ENCODE measurements around the gene SUPT5H.
"Not testable (repeated sequence)": the region's sequence is repeated elsewhere in the genome, so short reads cannot be mapped to it uniquely, and the experiment has no call there.

SUPT5H gene

GRCh38 chr19:39426170-39426569, 19.2 kb upstream of the SUPT5H start:
- no peak for DNase-seq

- no peak for DNase-seq
These were observed 17.7 kb upstream of the SUPT5H start for GRCh38 chr19:39427707-39428106.

DNA sequence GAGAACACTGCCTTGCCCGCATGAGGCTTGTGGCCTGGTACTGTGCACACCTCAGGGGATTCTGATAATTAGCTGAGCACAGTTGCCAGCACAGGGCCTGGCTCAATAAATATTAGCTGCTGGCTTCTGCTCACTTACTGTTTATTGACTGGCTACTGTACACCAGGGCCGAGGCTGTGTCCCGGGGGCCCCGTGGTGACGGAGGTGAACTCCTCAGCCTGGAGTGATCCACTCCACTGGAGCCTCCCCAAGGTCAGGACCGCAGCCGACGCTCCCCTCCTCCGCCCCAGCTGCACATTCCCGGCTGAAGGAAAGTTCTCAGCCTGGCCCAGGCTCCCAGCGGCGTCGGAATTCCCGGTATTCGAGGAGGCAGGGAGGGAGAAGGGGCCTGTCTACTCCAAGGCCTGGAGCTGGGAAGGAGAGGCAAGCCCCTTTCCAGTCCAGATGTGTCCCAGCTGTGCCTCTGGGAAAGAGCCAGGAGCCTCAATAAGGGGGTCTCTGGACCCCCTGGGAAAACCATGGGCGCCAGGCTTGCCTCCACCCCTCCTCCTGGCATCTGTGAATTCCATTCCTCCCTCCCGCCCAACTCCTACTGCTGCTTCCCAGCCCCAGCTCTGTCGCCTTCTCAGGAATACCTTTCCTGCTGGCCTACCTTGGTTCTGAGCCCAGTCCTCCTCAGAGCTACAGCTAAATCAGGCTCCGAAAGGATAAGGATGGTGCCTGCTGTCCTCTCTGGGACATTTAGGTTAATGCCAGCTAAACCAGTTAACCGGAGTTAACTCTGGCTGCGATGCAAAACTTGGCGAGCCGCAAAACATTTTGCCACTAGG, 16.9 kb upstream of the SUPT5H start:
- DNase-seq = no peak

GRCh38 chr19:39430675-39431593, 14.4 kb upstream of the SUPT5H start:
- DNase-seq = peak; percentile 70

DNA sequence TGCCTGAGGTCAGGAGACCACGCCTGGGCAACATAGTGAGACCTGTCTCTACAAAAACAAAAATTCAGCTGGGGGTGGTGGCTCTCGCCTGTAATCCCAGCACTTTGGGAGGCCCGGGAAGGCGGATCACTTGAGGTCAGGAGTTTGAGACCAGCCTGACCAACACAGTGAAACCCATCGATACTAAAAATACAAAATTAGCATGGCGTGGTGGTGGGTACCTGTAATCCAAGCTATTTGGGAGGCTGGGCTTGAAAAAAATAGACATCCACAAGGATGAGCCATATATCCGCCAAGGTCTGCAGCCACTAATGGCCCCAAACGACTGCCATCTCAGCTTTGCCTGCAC, 12.7 kb upstream of the SUPT5H start:
- DNase-seq = no peak

DNA sequence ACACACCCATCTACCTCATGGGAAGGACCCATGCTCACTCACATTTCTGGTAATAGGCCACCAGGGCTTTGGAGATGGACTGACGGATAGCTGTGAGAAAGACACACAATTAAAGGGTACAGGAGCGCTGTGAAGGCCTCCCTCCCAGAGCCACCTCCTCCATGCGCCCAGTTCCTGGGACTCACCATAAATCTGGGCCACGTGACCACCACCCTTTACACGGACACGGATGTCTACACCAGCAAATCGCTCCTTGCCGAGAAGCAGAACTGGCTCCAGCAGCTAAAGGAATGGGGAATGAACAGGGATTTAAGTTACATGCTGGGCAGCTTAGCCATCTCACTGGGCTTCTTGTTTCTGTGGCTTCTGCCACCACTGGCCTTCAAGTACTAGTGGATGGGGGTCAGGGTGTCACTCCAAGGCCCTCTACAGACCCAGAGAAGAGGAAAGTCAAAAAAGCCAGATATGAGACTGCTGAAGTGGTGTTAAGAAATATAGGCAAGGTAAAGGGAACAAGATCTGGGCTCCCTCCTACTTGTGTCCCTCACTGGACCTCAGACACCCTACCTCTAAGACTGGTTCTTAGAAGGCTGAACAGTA, 11.8 kb upstream of the SUPT5H start:
- no peak for DNase-seq

DNA sequence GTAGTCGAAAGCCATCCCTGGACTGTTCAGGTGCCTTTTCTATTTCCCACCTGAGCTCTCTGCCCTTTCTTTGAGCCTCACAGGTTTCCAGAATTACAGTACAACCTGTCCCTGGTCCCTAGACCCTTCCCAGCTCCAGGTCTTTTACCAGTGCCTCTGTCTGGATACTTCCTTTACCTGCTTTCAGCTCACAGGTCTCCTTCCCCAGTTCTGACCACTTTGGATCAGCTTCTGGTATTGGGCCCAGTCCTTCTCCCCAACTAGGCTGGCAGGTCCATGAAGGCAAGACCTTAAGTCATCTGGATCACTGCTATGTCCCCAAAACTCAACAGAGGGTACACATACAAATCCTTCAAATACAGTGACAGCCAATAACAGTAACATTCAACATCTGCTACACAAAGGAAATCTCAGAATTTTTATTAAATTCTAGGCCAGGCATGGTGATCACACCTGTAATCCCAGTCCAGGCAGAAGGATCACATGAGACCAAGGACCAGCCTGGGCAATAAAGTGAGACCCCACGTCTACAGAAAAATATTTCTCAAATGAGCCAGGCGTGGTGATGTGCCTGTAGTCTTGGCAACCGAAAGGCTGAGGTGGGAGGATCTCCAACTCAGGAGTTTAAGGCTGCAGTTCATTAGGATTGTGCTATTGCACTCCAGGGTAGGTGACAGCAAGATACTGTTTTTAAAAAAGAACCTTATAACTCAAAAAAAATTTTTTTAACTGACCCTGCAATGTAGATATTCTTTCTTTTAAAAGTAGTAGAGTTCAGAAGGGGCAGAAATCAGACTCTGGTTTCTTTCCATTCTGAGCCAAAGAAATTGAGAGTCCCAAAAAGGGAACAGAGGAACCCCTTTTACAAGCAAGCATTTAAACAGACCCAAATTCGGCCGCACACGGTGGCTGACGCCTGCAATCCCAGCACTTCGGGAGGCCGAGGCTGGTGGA, 11.0 kb upstream of the SUPT5H start:
- no peak for DNase-seq

- peak; percentile 99 for DNase-seq
These were observed 9.7 kb upstream of the SUPT5H start, which contains the start of gene RPS16 for GRCh38 chr19:39435499-39436349. Gene RPS16, minus strand, starts transcription at chr19:39435949. Its CDS starts 54 bp downstream, at chr19:39435895.

DNA sequence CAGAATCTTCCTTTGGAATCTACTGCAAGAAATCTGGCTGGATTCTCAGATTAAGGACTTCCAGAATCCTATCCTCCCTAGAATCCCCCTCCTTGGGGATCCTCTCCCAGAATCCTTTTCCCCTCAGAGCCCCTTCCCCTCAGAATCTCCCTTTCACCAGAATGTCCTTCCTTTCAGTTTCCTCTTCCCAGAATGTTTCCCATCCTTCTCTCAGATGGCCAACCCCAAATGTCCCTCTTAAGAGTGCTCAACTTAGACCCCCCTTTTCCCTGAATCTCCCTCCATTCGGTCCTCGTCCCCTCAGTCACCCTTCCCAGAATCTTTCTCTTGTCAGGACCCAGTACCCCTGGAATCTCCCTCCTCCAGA, 9.0 kb upstream of the SUPT5H start:
- DNase-seq = no peak

GRCh38 chr19:39438270-39438934, 7.0 kb upstream of the SUPT5H start:
- no peak for DNase-seq

GRCh38 chr19:39444598-39445195, 685 bp upstream of the SUPT5H start:
- no peak for DNase-seq

- no peak for DNase-seq
These were observed 1.1 kb downstream of the SUPT5H start for GRCh38 chr19:39446365-39447084.

DNA sequence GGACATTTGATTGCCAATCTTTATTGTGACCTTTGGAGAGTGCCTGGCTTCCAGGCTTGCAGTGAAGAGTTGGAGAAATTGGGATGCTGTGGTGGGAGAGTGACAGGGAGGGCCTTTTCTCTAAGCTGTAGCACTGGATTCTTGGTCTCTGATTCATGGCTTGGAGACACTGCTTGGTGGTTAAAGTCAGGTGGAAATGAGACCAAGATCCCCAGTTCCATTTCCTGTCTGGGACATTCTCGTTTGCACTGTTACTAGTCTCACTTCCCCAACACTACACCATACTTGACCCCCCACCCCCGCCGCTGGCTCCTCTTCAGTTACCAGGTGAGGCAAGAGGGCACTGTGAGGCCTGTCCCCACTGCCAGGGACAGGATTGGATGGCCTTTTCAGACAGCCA, 2.9 kb downstream of the SUPT5H start:
- DNase-seq = no peak

- no peak for DNase-seq
These were observed 3.9 kb downstream of the SUPT5H start for GRCh38 chr19:39449116-39449797.

DNA sequence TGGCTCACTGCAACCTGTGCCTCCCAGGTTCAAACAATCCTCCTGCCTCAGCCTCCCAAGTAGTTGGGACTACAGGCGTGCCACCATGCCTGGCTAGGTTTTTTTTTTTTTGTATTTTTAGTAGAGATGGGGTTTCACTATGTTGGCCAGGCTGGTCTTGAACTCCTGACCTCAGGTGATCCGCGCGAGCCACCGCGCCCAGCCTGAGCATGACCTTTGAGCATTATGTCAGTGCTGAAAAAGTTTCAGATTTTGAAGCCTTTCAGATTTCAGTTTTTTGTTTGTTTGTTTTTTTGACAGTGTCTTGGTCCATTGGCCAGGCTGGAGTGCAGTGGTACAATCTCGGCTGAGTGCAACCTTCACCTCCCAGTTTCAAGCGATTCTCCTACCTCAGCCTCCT, 5.9 kb downstream of the SUPT5H start:
- not testable (repeated sequence) for DNase-seq

DNA sequence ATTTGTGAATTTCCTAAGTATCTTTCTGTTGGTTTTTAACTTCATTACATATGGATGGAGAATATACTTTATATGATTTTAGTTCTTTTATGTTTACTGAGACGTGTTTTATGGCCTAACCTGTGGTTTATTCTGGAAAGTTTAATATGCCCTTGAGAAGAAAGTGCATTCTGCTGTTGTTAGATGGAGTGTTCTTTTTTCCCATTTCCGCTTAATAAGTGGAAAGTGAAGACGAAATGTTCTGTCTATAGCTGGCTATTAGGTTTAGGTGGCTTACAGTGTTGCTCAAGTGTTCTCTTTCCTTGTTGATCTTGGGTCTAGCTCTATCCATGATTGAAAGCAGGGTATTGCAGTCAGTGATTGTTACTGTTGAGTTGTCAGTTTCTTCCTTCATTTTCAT, 18.0 kb downstream of the SUPT5H start:
- DNase-seq = no peak

DNA sequence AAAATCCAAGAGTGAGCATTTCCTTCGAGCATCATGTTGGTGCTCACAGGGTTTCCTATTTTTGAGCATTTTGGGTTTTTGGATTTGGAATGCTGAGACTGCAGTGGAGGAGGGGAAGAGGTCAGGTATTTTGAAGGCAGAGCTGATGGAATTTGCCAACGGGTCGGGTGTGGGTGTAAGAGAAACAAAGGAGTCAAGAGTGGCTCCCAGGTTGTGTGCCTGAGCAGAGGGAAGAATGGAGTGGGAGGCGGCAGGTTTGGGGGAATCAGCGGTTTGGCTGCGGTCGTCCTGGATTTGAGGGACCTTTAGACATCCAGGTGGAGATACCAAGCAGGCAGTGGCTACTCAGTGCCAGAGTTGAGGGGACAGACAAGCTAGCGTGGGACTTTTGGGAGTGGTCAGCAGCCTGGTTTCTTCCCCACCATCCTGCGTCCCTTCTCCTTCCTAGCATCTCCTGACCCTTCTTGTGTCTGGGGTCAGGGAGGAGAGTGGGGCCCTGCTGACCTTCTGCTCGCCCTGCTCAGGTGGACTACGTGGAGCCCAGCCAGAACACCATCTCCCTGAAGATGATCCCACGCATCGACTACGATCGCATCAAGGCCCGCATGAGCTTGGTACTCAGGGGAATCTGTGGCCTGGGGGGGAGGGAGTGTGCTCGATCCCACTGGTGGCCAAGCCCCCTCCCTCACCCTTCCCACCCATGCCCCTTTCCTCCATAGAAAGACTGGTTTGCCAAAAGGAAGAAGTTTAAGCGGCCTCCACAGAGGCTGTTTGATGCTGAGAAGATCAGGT, 20.8 kb downstream of the SUPT5H start:
- DNase-seq = no peak

GRCh38 chr19:39467941-39468340, 22.6 kb downstream of the SUPT5H start:
- no peak for DNase-seq
